Epithelial cell of proximal tubule (primary cell): Measurements from ENCODE around the gene CLEC18A. TPM values are rescaled to one million over a fixed set of nuclear protein-coding genes. Genes with fewer than 3 reads are reported as not detected.

Experiments
- DNase-seq: peaks from one replicate; pipeline ENCODE4 v3.0.0-alpha.2; 2011; ENCODE audit warnings: low read depth
- H3K4me3 ChIP-seq: 2 replicates; pipeline ENCODE4 v1.5.1; 2011; ENCODE audit warnings: low read depth, mild to moderate bottlenecking, low read length
- CTCF ChIP-seq: conservative IDR thresholded peaks from 2 replicates; pipeline ENCODE4 v1.5.1; 2012; ENCODE audit warnings: low read depth, mild to moderate bottlenecking, low read length
- total RNA-seq: library from RNA; depleted of rRNA; stranded (reverse); fragments of >200 nt; gene quantifications from 2 replicates; pipeline ENCODE4 v1.2.3, GENCODE V29; 2015

CLEC18A gene
- total RNA-seq, 1 donor from 2014 or later, result 0.58 TPM

DNA sequence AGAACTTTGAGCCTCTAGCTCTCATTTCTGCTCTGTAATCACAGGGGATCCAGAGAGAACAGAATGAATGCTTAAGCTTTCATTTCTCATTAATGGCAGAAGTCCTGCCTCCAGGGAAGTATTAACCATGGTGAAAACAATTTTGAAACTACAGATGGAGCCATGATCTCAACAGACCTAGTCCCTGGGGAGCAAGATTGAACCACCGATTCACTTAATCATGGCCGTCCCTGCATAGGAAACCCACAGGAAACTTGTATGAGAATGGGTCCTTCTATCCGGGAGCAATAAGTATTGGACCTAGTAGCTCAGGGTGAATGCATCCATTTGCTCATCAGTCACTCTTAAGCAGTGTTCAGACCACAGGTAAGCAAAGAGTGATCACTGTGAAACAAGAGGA is 40.2 kb upstream of the CLEC18A start:
- DNase-seq, result no peak
- H3K4me3 ChIP-seq, result no peak overlapping the region
- no peak for TF ChIP-seq CTCF

DNA sequence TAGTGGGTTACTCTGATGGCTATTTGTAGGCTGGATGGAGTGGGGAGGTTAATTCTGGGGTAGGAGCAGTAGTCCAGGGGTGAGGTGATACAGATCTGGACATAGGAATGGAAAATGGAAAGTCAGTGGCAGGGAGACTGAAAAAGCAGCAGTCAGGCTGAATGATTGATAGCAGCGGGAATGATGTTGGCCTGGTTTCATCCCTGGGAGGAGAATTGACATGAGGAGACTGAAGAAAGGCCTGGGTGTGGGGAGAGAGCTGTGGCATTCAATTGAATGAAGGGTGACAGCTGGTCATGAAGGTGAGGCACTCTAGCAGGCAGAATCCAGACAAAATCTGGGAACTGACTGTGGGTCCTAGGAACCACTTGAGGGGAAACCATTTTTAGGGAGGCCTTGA is 34.7 kb upstream of the CLEC18A start:
- TF ChIP-seq CTCF, result no peak
- no peak for DNase-seq
- H3K4me3 ChIP-seq, result no peak overlapping the region

DNA sequence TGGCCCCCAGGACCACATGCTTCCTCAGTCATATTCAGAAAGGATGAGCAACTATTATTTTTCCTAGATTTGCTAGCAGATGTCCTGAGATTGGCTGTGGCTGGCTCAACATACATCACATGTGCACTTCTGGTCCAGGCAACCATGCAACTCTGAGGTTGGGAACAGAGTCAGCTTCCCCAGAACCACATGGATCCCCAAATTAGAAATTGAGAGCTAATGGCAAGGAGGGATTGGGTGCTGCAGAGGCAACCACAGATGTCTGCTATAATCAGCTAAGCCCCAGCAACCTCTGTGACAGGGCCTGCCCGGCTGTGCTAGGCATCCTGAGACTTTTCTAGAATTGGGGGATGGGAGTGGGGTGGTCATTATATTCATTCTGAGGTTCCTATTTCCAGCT is 33.8 kb upstream of the CLEC18A start:
- H3K4me3 ChIP-seq, result peak overlapping the region; percentile 25
- no peak for DNase-seq
- no peak for TF ChIP-seq CTCF

DNA sequence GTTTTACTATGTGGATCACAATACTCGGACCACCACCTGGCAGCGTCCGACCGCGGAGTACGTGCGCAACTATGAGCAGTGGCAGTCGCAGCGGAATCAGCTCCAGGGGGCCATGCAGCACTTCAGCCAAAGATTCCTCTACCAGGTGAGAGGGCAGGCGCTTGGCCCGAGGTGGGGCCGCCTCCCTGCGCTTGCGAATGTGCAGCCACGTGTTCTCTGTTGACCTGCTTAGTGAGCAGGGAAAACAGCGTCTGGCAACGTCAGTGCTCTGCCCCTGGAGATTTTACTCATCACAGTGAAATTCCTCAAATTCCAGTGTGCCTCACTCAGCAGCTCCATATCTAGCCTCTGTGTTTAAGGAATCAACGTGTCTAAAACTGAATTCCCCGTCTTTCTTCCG is 33.4 kb upstream of the CLEC18A start:
- TF ChIP-seq CTCF, result no peak
- DNase-seq, result peak; percentile 91
- H3K4me3 ChIP-seq, result peak overlapping the region; percentile 25

- DNase-seq, result no peak
- H3K4me3 ChIP-seq, result peak overlapping the region; percentile 25
- TF ChIP-seq CTCF, result no peak
Measured at GRCh38 chr16:69918241-69918640, 32.9 kb upstream of the CLEC18A start.

GRCh38 chr16:69921127-69921526 is 30.0 kb upstream of the CLEC18A start:
- no peak for TF ChIP-seq CTCF
- DNase-seq, result no peak
- H3K4me3 ChIP-seq, result no peak overlapping the region

DNA sequence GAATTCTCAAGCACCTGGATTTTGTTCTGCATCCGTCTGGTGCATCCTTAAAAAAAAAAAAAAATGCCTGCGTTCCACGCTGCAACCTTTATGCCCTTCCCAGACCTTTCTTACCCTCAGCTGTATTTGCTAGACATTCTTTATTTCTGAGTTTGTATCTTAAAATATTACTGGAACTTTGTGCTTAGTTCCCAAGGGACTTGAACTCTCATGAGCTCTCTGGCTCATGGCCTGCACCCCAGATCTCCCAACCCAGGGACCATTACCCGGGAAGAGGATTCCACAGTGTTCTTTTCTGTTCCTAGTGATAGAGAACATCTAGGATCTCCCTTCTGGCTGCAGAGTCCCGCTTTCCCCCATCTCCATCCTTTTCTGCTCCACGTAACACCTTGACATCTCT is 28.9 kb upstream of the CLEC18A start:
- H3K4me3 ChIP-seq, result no peak overlapping the region
- TF ChIP-seq CTCF, result no peak
- no peak for DNase-seq
